WTC11 (cell line): ENCODE measurements around the gene CLPTM1.

Source experiments
- ATF1 ChIP-seq: sonication (generic); formaldehyde crosslinking; IDR thresholded peaks from 2 replicates; pipeline ENCODE4 v1.8.1; 2023; ENCODE audit warnings: mild to moderate bottlenecking, moderate library complexity, missing genetic modification reagents
- TF ChIP-seq, protein P1 (sequence below): sonication (generic); formaldehyde crosslinking; IDR thresholded peaks from 2 replicates; pipeline ENCODE4 v1.8.1; 2022; ENCODE audit warnings: mild to moderate bottlenecking, missing genetic modification reagents, moderate library complexity, borderline replicate concordance
- TF ChIP-seq, protein P2 (sequence below): fragments of 200-600 bp; IDR thresholded peaks from 2 replicates; pipeline ENCODE4 v1.8.0; 2022; ENCODE audit warnings: antibody characterized with exemption
- TF ChIP-seq, protein P3 (sequence below): sonication (generic); formaldehyde crosslinking; IDR thresholded peaks from 2 replicates; pipeline ENCODE4 v1.8.0; 2022; ENCODE audit warnings: mild to moderate bottlenecking, missing genetic modification reagents
- TF ChIP-seq, protein P4 (sequence below): sonication (generic); formaldehyde crosslinking; IDR thresholded peaks from 2 replicates; pipeline ENCODE4 v1.8.0; 2022; ENCODE audit warnings: missing genetic modification reagents
- TF ChIP-seq, protein P5 (sequence below): sonication (generic); formaldehyde crosslinking; IDR thresholded peaks from 2 replicates; pipeline ENCODE4 v1.8.1; 2022; ENCODE audit warnings: low read depth, mild to moderate bottlenecking, moderate library complexity, missing genetic modification reagents, borderline replicate concordance

DNA sequence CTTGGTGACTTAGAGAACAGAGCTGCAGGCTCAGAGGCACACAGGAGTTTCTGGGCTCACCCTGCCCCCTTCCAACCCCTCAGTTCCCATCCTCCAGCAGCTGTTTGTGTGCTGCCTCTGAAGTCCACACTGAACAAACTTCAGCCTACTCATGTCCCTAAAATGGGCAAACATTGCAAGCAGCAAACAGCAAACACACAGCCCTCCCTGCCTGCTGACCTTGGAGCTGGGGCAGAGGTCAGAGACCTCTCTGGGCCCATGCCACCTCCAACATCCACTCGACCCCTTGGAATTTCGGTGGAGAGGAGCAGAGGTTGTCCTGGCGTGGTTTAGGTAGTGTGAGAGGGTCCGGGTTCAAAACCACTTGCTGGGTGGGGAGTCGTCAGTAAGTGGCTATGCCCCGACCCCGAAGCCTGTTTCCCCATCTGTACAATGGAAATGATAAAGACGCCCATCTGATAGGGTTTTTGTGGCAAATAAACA lies 30.9 kb upstream of the CLPTM1 start:
- TF ChIP-seq, protein P1, sequence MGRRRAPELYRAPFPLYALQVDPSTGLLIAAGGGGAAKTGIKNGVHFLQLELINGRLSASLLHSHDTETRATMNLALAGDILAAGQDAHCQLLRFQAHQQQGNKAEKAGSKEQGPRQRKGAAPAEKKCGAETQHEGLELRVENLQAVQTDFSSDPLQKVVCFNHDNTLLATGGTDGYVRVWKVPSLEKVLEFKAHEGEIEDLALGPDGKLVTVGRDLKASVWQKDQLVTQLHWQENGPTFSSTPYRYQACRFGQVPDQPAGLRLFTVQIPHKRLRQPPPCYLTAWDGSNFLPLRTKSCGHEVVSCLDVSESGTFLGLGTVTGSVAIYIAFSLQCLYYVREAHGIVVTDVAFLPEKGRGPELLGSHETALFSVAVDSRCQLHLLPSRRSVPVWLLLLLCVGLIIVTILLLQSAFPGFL: no peak
- TF ChIP-seq, protein P2, sequence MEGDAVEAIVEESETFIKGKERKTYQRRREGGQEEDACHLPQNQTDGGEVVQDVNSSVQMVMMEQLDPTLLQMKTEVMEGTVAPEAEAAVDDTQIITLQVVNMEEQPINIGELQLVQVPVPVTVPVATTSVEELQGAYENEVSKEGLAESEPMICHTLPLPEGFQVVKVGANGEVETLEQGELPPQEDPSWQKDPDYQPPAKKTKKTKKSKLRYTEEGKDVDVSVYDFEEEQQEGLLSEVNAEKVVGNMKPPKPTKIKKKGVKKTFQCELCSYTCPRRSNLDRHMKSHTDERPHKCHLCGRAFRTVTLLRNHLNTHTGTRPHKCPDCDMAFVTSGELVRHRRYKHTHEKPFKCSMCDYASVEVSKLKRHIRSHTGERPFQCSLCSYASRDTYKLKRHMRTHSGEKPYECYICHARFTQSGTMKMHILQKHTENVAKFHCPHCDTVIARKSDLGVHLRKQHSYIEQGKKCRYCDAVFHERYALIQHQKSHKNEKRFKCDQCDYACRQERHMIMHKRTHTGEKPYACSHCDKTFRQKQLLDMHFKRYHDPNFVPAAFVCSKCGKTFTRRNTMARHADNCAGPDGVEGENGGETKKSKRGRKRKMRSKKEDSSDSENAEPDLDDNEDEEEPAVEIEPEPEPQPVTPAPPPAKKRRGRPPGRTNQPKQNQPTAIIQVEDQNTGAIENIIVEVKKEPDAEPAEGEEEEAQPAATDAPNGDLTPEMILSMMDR: no peak
- TF ChIP-seq, protein P3, sequence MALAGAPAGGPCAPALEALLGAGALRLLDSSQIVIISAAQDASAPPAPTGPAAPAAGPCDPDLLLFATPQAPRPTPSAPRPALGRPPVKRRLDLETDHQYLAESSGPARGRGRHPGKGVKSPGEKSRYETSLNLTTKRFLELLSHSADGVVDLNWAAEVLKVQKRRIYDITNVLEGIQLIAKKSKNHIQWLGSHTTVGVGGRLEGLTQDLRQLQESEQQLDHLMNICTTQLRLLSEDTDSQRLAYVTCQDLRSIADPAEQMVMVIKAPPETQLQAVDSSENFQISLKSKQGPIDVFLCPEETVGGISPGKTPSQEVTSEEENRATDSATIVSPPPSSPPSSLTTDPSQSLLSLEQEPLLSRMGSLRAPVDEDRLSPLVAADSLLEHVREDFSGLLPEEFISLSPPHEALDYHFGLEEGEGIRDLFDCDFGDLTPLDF (CRISPR knock-in tag): no peak
- TF ChIP-seq, protein P4, sequence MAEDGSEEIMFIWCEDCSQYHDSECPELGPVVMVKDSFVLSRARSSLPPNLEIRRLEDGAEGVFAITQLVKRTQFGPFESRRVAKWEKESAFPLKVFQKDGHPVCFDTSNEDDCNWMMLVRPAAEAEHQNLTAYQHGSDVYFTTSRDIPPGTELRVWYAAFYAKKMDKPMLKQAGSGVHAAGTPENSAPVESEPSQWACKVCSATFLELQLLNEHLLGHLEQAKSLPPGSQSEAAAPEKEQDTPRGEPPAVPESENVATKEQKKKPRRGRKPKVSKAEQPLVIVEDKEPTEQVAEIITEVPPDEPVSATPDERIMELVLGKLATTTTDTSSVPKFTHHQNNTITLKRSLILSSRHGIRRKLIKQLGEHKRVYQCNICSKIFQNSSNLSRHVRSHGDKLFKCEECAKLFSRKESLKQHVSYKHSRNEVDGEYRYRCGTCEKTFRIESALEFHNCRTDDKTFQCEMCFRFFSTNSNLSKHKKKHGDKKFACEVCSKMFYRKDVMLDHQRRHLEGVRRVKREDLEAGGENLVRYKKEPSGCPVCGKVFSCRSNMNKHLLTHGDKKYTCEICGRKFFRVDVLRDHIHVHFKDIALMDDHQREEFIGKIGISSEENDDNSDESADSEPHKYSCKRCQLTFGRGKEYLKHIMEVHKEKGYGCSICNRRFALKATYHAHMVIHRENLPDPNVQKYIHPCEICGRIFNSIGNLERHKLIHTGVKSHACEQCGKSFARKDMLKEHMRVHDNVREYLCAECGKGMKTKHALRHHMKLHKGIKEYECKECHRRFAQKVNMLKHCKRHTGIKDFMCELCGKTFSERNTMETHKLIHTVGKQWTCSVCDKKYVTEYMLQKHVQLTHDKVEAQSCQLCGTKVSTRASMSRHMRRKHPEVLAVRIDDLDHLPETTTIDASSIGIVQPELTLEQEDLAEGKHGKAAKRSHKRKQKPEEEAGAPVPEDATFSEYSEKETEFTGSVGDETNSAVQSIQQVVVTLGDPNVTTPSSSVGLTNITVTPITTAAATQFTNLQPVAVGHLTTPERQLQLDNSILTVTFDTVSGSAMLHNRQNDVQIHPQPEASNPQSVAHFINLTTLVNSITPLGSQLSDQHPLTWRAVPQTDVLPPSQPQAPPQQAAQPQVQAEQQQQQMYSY: no peak
- TF ChIP-seq ATF1 (CRISPR knock-in tag): no peak
- TF ChIP-seq, protein P5, sequence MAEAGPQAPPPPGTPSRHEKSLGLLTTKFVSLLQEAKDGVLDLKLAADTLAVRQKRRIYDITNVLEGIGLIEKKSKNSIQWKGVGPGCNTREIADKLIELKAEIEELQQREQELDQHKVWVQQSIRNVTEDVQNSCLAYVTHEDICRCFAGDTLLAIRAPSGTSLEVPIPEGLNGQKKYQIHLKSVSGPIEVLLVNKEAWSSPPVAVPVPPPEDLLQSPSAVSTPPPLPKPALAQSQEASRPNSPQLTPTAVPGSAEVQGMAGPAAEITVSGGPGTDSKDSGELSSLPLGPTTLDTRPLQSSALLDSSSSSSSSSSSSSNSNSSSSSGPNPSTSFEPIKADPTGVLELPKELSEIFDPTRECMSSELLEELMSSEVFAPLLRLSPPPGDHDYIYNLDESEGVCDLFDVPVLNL: no peak
